Measurements from ENCODE around the gene IBA57. TPM values are rescaled to one million over a fixed set of nuclear protein-coding genes. Genes with fewer than 3 reads are reported as not detected.
"Not testable (repeated sequence)": the region's sequence is repeated elsewhere in the genome, so short reads cannot be mapped to it uniquely, and the experiment has no call there.

Gene IBA57
- polyA plus RNA-seq, 4 donors = 2.0 to 8.6 (median 6.0) TPM

GRCh38 chr1:228225165-228225710, 59.6 kb downstream of the IBA57 start:
- Histone ChIP-seq H3K27me3 (ENCODE audit: control insufficient read depth in 3 of 3, insufficient read depth in 3 of 3, low read length in 3 of 3) (no peaks in the 10 kb centered on the region), H3K36me3 (ENCODE audit: control insufficient read depth in 3 of 3, insufficient read depth in 2 of 3, low read depth in 1 of 3, low read length in 3 of 3) (peaks cover 0 to 43% (median 0%) of the 10 kb centered on the region in 3 donors), H3K4me1 (ENCODE audit: control insufficient read depth in 3 of 3, insufficient read depth in 2 of 3, low read depth in 1 of 3, low read length in 2 of 3) (peaks cover 0 to 9% (median 2%) of the 10 kb centered on the region in 3 donors), H3K4me3 (ENCODE audit: low read depth in 1 of 3, low read length in 3 of 3) (no peak overlapping the region), H3K9me3 (ENCODE audit: control insufficient read depth in 2 of 2, insufficient read depth in 1 of 2, low read depth in 1 of 2, low read length in 1 of 2) (peaks cover 0 to 23% of the 10 kb centered on the region in 2 donors), H3K27ac (ENCODE audit: low read depth in 1 of 3, low read length in 2 of 3) (no peak overlapping the region)
- no peak for FAIRE-seq
- 24 to 79% (median 52%) methylated on average over 2 of the region's 2 CpGs for WGBS, 3 donors
- no peak for DNase-seq

GRCh38 chr1:228225740-228226139, 60.1 kb downstream of the IBA57 start:
- 38 to 60% (median 51%) methylated on average over 2 of the region's 2 CpGs for WGBS, 3 donors
- Histone ChIP-seq H3K27ac (ENCODE audit: low read depth in 1 of 3, low read length in 2 of 3) (no peak overlapping the region), H3K36me3 (ENCODE audit: control insufficient read depth in 3 of 3, insufficient read depth in 2 of 3, low read depth in 1 of 3, low read length in 3 of 3) (peaks cover 0 to 39% (median 0%) of the 10 kb centered on the region in 3 donors), H3K4me3 (ENCODE audit: low read depth in 1 of 3, low read length in 3 of 3) (no peak overlapping the region), H3K27me3 (ENCODE audit: control insufficient read depth in 3 of 3, insufficient read depth in 3 of 3, low read length in 3 of 3) (no peaks in the 10 kb centered on the region), H3K9me3 (ENCODE audit: control insufficient read depth in 2 of 2, insufficient read depth in 1 of 2, low read depth in 1 of 2, low read length in 1 of 2) (peaks cover 0 to 23% of the 10 kb centered on the region in 2 donors), H3K4me1 (ENCODE audit: control insufficient read depth in 3 of 3, insufficient read depth in 2 of 3, low read depth in 1 of 3, low read length in 2 of 3) (peaks cover 0 to 9% (median 2%) of the 10 kb centered on the region in 3 donors)
- FAIRE-seq (no peak), DNase-seq (no peak)

- WGBS, 3 donors = 92 to 94% (median 93%) methylated on average over 7 of the region's 7 CpGs
- H3K36me3 ChIP-seq (ENCODE audit: control insufficient read depth in 3 of 3, insufficient read depth in 2 of 3, low read depth in 1 of 3, low read length in 3 of 3) = peaks cover 0 to 36% (median 0%) of the 10 kb centered on the region in 3 donors
- H3K4me3 ChIP-seq (ENCODE audit: low read depth in 1 of 3, low read length in 3 of 3) = no peak overlapping the region
- no peak overlapping the region for H3K27ac ChIP-seq (ENCODE audit: low read depth in 1 of 3, low read length in 2 of 3)
- DNase-seq (no peak), FAIRE-seq (no peak)
- peaks cover 0 to 9% (median 2%) of the 10 kb centered on the region in 3 donors for H3K4me1 ChIP-seq (ENCODE audit: control insufficient read depth in 3 of 3, insufficient read depth in 2 of 3, low read depth in 1 of 3, low read length in 2 of 3)
- no peaks in the 10 kb centered on the region for H3K27me3 ChIP-seq (ENCODE audit: control insufficient read depth in 3 of 3, insufficient read depth in 3 of 3, low read length in 3 of 3)
- peaks cover 0 to 23% of the 10 kb centered on the region in 2 donors for H3K9me3 ChIP-seq (ENCODE audit: control insufficient read depth in 2 of 2, insufficient read depth in 1 of 2, low read depth in 1 of 2, low read length in 1 of 2)
Observed at GRCh38 chr1:228226141-228226874, 60.7 kb downstream of the IBA57 start.

GRCh38 chr1:228226956-228227791, 61.6 kb downstream of the IBA57 start:
- Histone ChIP-seq H3K9me3 (ENCODE audit: control insufficient read depth in 2 of 2, insufficient read depth in 1 of 2, low read depth in 1 of 2, low read length in 1 of 2) (peaks cover 0 to 23% of the 10 kb centered on the region in 2 donors), H3K4me3 (ENCODE audit: low read depth in 1 of 3, low read length in 3 of 3) (no peak overlapping the region), H3K27me3 (ENCODE audit: control insufficient read depth in 3 of 3, insufficient read depth in 3 of 3, low read length in 3 of 3) (no peaks in the 10 kb centered on the region), H3K36me3 (ENCODE audit: control insufficient read depth in 3 of 3, insufficient read depth in 2 of 3, low read depth in 1 of 3, low read length in 3 of 3) (peaks cover 0 to 38% (median 0%) of the 10 kb centered on the region in 3 donors), H3K4me1 (ENCODE audit: control insufficient read depth in 3 of 3, insufficient read depth in 2 of 3, low read depth in 1 of 3, low read length in 2 of 3) (peaks cover 0 to 9% (median 2%) of the 10 kb centered on the region in 3 donors), H3K27ac (ENCODE audit: low read depth in 1 of 3, low read length in 2 of 3) (peak overlapping the region; percentile 42 to 52 (median 45))
- DNase-seq (peak; percentile 85 to 92), FAIRE-seq (no peak)
- WGBS, 3 donors = 22 to 45% (median 28%) methylated on average over 10 of the region's 10 CpGs

- H3K4me1 ChIP-seq (ENCODE audit: control insufficient read depth in 3 of 3, insufficient read depth in 2 of 3, low read depth in 1 of 3, low read length in 2 of 3); DNase-seq; H3K27me3 ChIP-seq (ENCODE audit: control insufficient read depth in 3 of 3, insufficient read depth in 3 of 3, low read length in 3 of 3); FAIRE-seq; H3K4me3 ChIP-seq (ENCODE audit: low read depth in 1 of 3, low read length in 3 of 3): not testable (repeated sequence)
- H3K27ac ChIP-seq (ENCODE audit: low read depth in 1 of 3, low read length in 2 of 3) = peak overlapping the region in 2 of 3 donors; percentile 39 to 45
- peaks cover 0 to 30% of the 10 kb centered on the region in 2 donors for H3K9me3 ChIP-seq (ENCODE audit: control insufficient read depth in 2 of 2, insufficient read depth in 1 of 2, low read depth in 1 of 2, low read length in 1 of 2)
- 92 to 96% (median 96%) methylated on average over 5 of the region's 5 CpGs for WGBS, 3 donors
- peaks cover 0 to 36% (median 0%) of the 10 kb centered on the region in 3 donors for H3K36me3 ChIP-seq (ENCODE audit: control insufficient read depth in 3 of 3, insufficient read depth in 2 of 3, low read depth in 1 of 3, low read length in 3 of 3)
Observed at GRCh38 chr1:228228147-228228546, 62.5 kb downstream of the IBA57 start.

- 76% methylated on average over 5 of the region's 5 CpGs for WGBS, 3 donors
- FAIRE-seq = no peak
Observed at GRCh38 chr1:228228601-228229074, 63.0 kb downstream of the IBA57 start.

GRCh38 chr1:228231189-228231588, 65.6 kb downstream of the IBA57 start:
- Histone ChIP-seq H3K27ac (ENCODE audit: low read depth in 1 of 3, low read length in 2 of 3) (no peak overlapping the region), H3K4me3 (ENCODE audit: low read depth in 1 of 3, low read length in 3 of 3) (no peak overlapping the region), H3K27me3 (ENCODE audit: control insufficient read depth in 3 of 3, insufficient read depth in 3 of 3, low read length in 3 of 3) (no peaks in the 10 kb centered on the region), H3K36me3 (ENCODE audit: control insufficient read depth in 3 of 3, insufficient read depth in 2 of 3, low read depth in 1 of 3, low read length in 3 of 3) (peaks cover 0 to 13% (median 0%) of the 10 kb centered on the region in 3 donors), H3K9me3 (ENCODE audit: control insufficient read depth in 2 of 2, insufficient read depth in 1 of 2, low read depth in 1 of 2, low read length in 1 of 2) (peaks cover 0 to 7% of the 10 kb centered on the region in 2 donors), H3K4me1 (ENCODE audit: control insufficient read depth in 3 of 3, insufficient read depth in 2 of 3, low read depth in 1 of 3, low read length in 2 of 3) (peaks cover 0 to 9% (median 2%) of the 10 kb centered on the region in 3 donors)
- FAIRE-seq (no peak), DNase-seq (no peak)
- 89 to 93% (median 91%) methylated on average over 2 of the region's 2 CpGs for WGBS, 3 donors

More at GRCh38 chr1:228228601-228229074, 63.0 kb downstream of the IBA57 start:
- Histone ChIP-seq H3K27ac (ENCODE audit: low read depth in 1 of 3, low read length in 2 of 3) (no peak overlapping the region), H3K27me3 (ENCODE audit: control insufficient read depth in 3 of 3, insufficient read depth in 3 of 3, low read length in 3 of 3) (no peaks in the 10 kb centered on the region), H3K36me3 (ENCODE audit: control insufficient read depth in 3 of 3, insufficient read depth in 2 of 3, low read depth in 1 of 3, low read length in 3 of 3) (peaks cover 0 to 33% (median 0%) of the 10 kb centered on the region in 3 donors), H3K4me1 (ENCODE audit: control insufficient read depth in 3 of 3, insufficient read depth in 2 of 3, low read depth in 1 of 3, low read length in 2 of 3) (peaks cover 0 to 9% (median 2%) of the 10 kb centered on the region in 3 donors), H3K9me3 (ENCODE audit: control insufficient read depth in 2 of 2, insufficient read depth in 1 of 2, low read depth in 1 of 2, low read length in 1 of 2) (peaks cover 0 to 27% of the 10 kb centered on the region in 2 donors), H3K4me3 (ENCODE audit: low read depth in 1 of 3, low read length in 3 of 3) (no peak overlapping the region)
- DNase-seq = peak in 1 of 2 donors; percentile 38

Data from small intestine (tissue), 7 donors.